DOHH2 (cell line): ENCODE measurements around the gene MGAT1.

ENCODE experiments used
- H3F3A ChIP-seq: fragments of 200-600 bp; sonication (generic), shearing (Covaris generic); 2 replicates; pipeline ENCODE4 v1.6.0; 2016; ENCODE audit warnings: antibody characterized with exemption, mild to moderate bottlenecking; ENCODE audit not compliant: control insufficient read depth, insufficient read depth
- H3K27ac ChIP-seq: fragments of 200-600 bp; sonication (generic); 2 replicates; pipeline ENCODE4 v1.5.1; 2014; ENCODE audit warnings: low read depth, mild to moderate bottlenecking, low read length, moderate library complexity
- H3K27me3 ChIP-seq: fragments of 200-600 bp; sonication (generic); 2 replicates; pipeline ENCODE4 v1.6.1; 2014; ENCODE audit warnings: mild to moderate bottlenecking, low read length, mixed read lengths; ENCODE audit not compliant: control insufficient read depth
- H3K36me3 ChIP-seq: fragments of 200-600 bp; sonication (generic); 2 replicates; pipeline ENCODE4 v1.6.1; 2014; ENCODE audit warnings: mild to moderate bottlenecking, low read length, moderate library complexity, mixed read lengths; ENCODE audit not compliant: control insufficient read depth
- H3K4me1 ChIP-seq: fragments of 200-600 bp; sonication (generic); 2 replicates; pipeline ENCODE4 v1.6.1; 2014; ENCODE audit warnings: mild to moderate bottlenecking, low read length, mixed read lengths; ENCODE audit not compliant: control insufficient read depth
- H3K4me2 ChIP-seq: fragments of 200-600 bp; sonication (generic); 2 replicates; pipeline ENCODE4 v1.6.0; 2014; ENCODE audit warnings: mild to moderate bottlenecking, low read length, moderate library complexity
- H3K4me3 ChIP-seq: fragments of 200-600 bp; sonication (generic); 2 replicates; pipeline ENCODE4 v1.5.1; 2014; ENCODE audit warnings: mild to moderate bottlenecking, low read length, mixed read lengths
- H3K79me2 ChIP-seq: fragments of 200-600 bp; sonication (generic); 2 replicates; pipeline ENCODE4 v1.6.1; 2014; ENCODE audit warnings: mild to moderate bottlenecking, low read length, mixed read lengths; ENCODE audit not compliant: control insufficient read depth
- H3K9me2 ChIP-seq: fragments of 200-600 bp; sonication (generic); replicated peaks from 2 replicates; pipeline ENCODE4 v1.6.1; 2014; ENCODE audit warnings: mild to moderate bottlenecking, low read length, mixed read lengths; ENCODE audit not compliant: control insufficient read depth
- H3K9me3 ChIP-seq: fragments of 200-600 bp; sonication (generic); 2 replicates; pipeline ENCODE4 v1.6.1; 2014; ENCODE audit warnings: antibody characterized with exemption, low read length, mixed read lengths; ENCODE audit not compliant: control insufficient read depth, insufficient read depth
- H4K20me1 ChIP-seq: fragments of 200-600 bp; sonication (generic); 2 replicates; pipeline ENCODE4 v1.6.0; 2014; ENCODE audit warnings: low read depth, mild to moderate bottlenecking, antibody characterized with exemption, low read length, moderate library complexity; ENCODE audit not compliant: control insufficient read depth, insufficient read depth
- CTCF ChIP-seq: fragments of 200-600 bp; sonication (generic); IDR thresholded peaks from one replicate; pipeline ENCODE4 v1.5.1; 2014; ENCODE audit warnings: antibody characterized with exemption, mild to moderate bottlenecking, low read depth, low read length; ENCODE audit not compliant: poor library complexity, severe bottlenecking
- EZH2phosphoT487 ChIP-seq: fragments of 200-600 bp; sonication (generic); IDR thresholded peaks from 2 replicates; pipeline ENCODE4 v1.6.1; 2017; ENCODE audit warnings: borderline replicate concordance, mild to moderate bottlenecking, antibody characterized with exemption, low read length, moderate library complexity, mixed read lengths

MGAT1 gene

GRCh38 chr5:180779985-180780610 is 22.5 kb downstream of the MGAT1 start:
- H3K79me2 ChIP-seq: no peaks in the 10 kb centered on the region
- no peaks in the 10 kb centered on the region for H3K36me3 ChIP-seq
- no peak overlapping the region for H3K27ac ChIP-seq
- H4K20me1 ChIP-seq: no peaks in the 10 kb centered on the region
- H3K4me1 ChIP-seq: no peaks in the 10 kb centered on the region
- H3K4me3 ChIP-seq: no peak overlapping the region
- H3F3A ChIP-seq: no peaks in the 10 kb centered on the region
- H3K27me3 ChIP-seq: no peaks in the 10 kb centered on the region
- no peak for TF ChIP-seq CTCF
- TF ChIP-seq EZH2phosphoT487: no peak
- no peaks in the 10 kb centered on the region for H3K9me2 ChIP-seq
- no peak overlapping the region for H3K4me2 ChIP-seq
- no peaks in the 10 kb centered on the region for H3K9me3 ChIP-seq

GRCh38 chr5:180777475-180777874 is 25.1 kb downstream of the MGAT1 start:
- TF ChIP-seq EZH2phosphoT487 (no peak), CTCF (no peak)
- H3F3A ChIP-seq: no peaks in the 10 kb centered on the region
- H3K4me2 ChIP-seq: no peak overlapping the region
- H3K36me3 ChIP-seq: no peaks in the 10 kb centered on the region
- H3K9me2 ChIP-seq: no peaks in the 10 kb centered on the region
- peaks cover 5% of the 10 kb centered on the region; the same call in 1 of the 2 replicates for H3K27me3 ChIP-seq
- no peak overlapping the region for H3K27ac ChIP-seq
- no peaks in the 10 kb centered on the region for H3K9me3 ChIP-seq
- no peaks in the 10 kb centered on the region for H3K79me2 ChIP-seq
- H4K20me1 ChIP-seq: no peaks in the 10 kb centered on the region
- no peak overlapping the region for H3K4me3 ChIP-seq
- no peaks in the 10 kb centered on the region for H3K4me1 ChIP-seq

- TF ChIP-seq CTCF (no peak), EZH2phosphoT487 (no peak)
- Histone ChIP-seq H3K4me1 (no peaks in the 10 kb centered on the region), H3K9me3 (no peaks in the 10 kb centered on the region), H3K79me2 (no peaks in the 10 kb centered on the region), H3K9me2 (no peaks in the 10 kb centered on the region), H3F3A (no peaks in the 10 kb centered on the region), H3K27me3 (peaks cover 5% of the 10 kb centered on the region; the same call in 1 of the 2 replicates), H4K20me1 (no peaks in the 10 kb centered on the region), H3K4me2 (no peak overlapping the region), H3K36me3 (no peaks in the 10 kb centered on the region), H3K27ac (no peak overlapping the region), H3K4me3 (no peak overlapping the region)
Observed at GRCh38 chr5:180776376-180776775, 26.2 kb downstream of the MGAT1 start.
